ENCODE data around the gene CCDC9.

Gene CCDC9

GRCh38 chr19:47255879-47256692 lies at the start of gene CCDC9:
CCDC9 (plus strand) TSS chr19:47256525; CDS start chr19:47258401, 1,876 bp downstream.
- peak; percentile 99 for DNase-seq

- no peak for DNase-seq
Observed at GRCh38 chr19:47209319-47210179, 46.8 kb upstream of the CCDC9 start.

- DNase-seq: no peak
Observed at GRCh38 chr19:47210180-47210490, 46.2 kb upstream of the CCDC9 start.

GRCh38 chr19:47210689-47211316 lies 45.5 kb upstream of the CCDC9 start:
- peak; percentile 70 for DNase-seq

GRCh38 chr19:47215581-47215980 lies 40.7 kb upstream of the CCDC9 start:
- no peak for DNase-seq

- no peak for DNase-seq
Observed at GRCh38 chr19:47221080-47221841, 35.1 kb upstream of the CCDC9 start.

- DNase-seq: no peak
Observed at GRCh38 chr19:47221890-47222289, 34.4 kb upstream of the CCDC9 start.

GRCh38 chr19:47225746-47226425 lies 30.4 kb upstream of the CCDC9 start:
- peak; percentile 85 for DNase-seq

GRCh38 chr19:47226426-47227351 lies 29.6 kb upstream of the CCDC9 start:
- no peak for DNase-seq

GRCh38 chr19:47227352-47228167 lies 28.8 kb upstream of the CCDC9 start:
- peak; percentile 32 for DNase-seq

GRCh38 chr19:47228168-47228936 lies 28.0 kb upstream of the CCDC9 start:
- peak; percentile 22 for DNase-seq

GRCh38 chr19:47228937-47229675 lies 27.2 kb upstream of the CCDC9 start:
- no peak for DNase-seq

GRCh38 chr19:47229676-47230053 lies 26.7 kb upstream of the CCDC9 start:
- DNase-seq: no peak

GRCh38 chr19:47230054-47230920 lies 26.0 kb upstream of the CCDC9 start:
- DNase-seq: no peak

GRCh38 chr19:47230921-47231214 lies 25.5 kb upstream of the CCDC9 start, which contains the start of gene BBC3:
BBC3 (minus strand) TSS chr19:47231199; CDS start chr19:47228431, 2,768 bp downstream.
- no peak for DNase-seq

- no peak for DNase-seq
Observed at GRCh38 chr19:47231215-47232054, 24.9 kb upstream of the CCDC9 start.
